ENCODE data around the gene IDI1.
A peak's percentile ranks its signal among the peaks of the same experiment; 100 is the strongest.

IDI1 gene

DNA sequence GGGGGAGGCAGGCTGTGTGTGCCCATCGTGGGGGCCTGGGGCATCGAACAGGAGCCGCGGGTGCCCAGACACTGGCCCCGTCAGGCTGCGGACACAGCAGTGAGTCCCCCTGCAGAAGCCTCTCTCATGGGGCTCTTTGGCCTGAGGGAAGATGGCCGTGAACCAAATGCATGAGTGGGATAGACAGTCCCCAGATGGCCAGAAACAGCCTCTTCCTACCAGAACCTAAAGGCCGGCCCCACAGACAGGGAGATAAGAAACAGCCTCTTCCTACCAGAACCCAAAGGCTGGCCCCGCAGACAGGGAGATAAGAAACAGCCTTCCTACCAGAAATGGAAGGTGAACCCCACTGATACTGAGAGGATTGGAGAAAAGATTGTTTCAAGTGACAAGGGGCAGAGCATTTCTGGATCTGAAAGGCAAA is 39.8 kb downstream of the IDI1 start:
- TF ChIP-seq ARNTL (CRISPR knock-in tag; IDR thresholded peaks at IDR 0.05; ENCODE audit: borderline replicate concordance, low read depth) (no peak), ESRRG (CRISPR knock-in tag; IDR thresholded peaks at IDR 0.05) (no peak), TCF4 (CRISPR knock-in tag; IDR thresholded peaks at IDR 0.05; ENCODE audit: borderline replicate concordance) (peak; percentile 90), CSDC2 (CRISPR knock-in tag; IDR thresholded peaks at IDR 0.05) (no peak), ZNF8 (CRISPR knock-in tag; IDR thresholded peaks at IDR 0.05) (no peak), ISL1 (CRISPR knock-in tag; IDR thresholded peaks at IDR 0.05) (no peak), BACH2 (CRISPR knock-in tag; IDR thresholded peaks at IDR 0.05; ENCODE audit: borderline replicate concordance) (no peak), ZFP3 (CRISPR knock-in tag; IDR thresholded peaks at IDR 0.05) (no peak), SNAI2 (CRISPR knock-in tag; IDR thresholded peaks at IDR 0.05) (no peak), RARB (CRISPR knock-in tag; IDR thresholded peaks at IDR 0.05) (no peak), ZFP30 (CRISPR knock-in tag; IDR thresholded peaks at IDR 0.05) (no peak), ZNF565 (CRISPR knock-in tag; conservative IDR thresholded peaks at IDR 0.05; ENCODE audit: low read depth) (no peak), GLIS3 (CRISPR knock-in tag; IDR thresholded peaks at IDR 0.05) (no peak), ZNF70 (CRISPR knock-in tag; IDR thresholded peaks at IDR 0.05) (no peak), OSR1 (CRISPR knock-in tag; IDR thresholded peaks at IDR 0.05) (no peak), PPARA (CRISPR knock-in tag; IDR thresholded peaks at IDR 0.05; ENCODE audit: borderline replicate concordance) (no peak)
- TF ChIP-seq, protein P1, sequence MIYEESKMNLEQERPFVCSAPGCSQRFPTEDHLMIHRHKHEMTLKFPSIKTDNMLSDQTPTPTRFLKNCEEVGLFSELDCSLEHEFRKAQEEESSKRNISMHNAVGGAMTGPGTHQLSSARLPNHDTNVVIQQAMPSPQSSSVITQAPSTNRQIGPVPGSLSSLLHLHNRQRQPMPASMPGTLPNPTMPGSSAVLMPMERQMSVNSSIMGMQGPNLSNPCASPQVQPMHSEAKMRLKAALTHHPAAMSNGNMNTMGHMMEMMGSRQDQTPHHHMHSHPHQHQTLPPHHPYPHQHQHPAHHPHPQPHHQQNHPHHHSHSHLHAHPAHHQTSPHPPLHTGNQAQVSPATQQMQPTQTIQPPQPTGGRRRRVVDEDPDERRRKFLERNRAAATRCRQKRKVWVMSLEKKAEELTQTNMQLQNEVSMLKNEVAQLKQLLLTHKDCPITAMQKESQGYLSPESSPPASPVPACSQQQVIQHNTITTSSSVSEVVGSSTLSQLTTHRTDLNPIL (CRISPR knock-in tag; IDR thresholded peaks at IDR 0.05; ENCODE audit: low read depth): no peak
- TF ChIP-seq, protein P2, sequence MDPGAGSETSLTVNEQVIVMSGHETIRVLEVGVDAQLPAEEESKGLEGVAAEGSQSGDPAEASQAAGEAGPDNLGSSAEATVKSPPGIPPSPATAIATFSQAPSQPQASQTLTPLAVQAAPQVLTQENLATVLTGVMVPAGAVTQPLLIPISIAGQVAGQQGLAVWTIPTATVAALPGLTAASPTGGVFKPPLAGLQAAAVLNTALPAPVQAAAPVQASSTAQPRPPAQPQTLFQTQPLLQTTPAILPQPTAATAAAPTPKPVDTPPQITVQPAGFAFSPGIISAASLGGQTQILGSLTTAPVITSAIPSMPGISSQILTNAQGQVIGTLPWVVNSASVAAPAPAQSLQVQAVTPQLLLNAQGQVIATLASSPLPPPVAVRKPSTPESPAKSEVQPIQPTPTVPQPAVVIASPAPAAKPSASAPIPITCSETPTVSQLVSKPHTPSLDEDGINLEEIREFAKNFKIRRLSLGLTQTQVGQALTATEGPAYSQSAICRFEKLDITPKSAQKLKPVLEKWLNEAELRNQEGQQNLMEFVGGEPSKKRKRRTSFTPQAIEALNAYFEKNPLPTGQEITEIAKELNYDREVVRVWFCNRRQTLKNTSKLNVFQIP (CRISPR knock-in tag; IDR thresholded peaks at IDR 0.05; ENCODE audit: borderline replicate concordance, low read depth): no peak
- TF ChIP-seq, protein P3, sequence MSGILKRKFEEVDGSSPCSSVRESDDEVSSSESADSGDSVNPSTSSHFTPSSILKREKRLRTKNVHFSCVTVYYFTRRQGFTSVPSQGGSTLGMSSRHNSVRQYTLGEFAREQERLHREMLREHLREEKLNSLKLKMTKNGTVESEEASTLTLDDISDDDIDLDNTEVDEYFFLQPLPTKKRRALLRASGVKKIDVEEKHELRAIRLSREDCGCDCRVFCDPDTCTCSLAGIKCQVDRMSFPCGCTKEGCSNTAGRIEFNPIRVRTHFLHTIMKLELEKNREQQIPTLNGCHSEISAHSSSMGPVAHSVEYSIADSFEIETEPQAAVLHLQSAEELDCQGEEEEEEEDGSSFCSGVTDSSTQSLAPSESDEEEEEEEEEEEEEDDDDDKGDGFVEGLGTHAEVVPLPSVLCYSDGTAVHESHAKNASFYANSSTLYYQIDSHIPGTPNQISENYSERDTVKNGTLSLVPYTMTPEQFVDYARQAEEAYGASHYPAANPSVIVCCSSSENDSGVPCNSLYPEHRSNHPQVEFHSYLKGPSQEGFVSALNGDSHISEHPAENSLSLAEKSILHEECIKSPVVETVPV (CRISPR knock-in tag; IDR thresholded peaks at IDR 0.05): 0 out of 2 replicates have a peak, but pooled peaks have one; percentile 13
- TF ChIP-seq, protein P4, sequence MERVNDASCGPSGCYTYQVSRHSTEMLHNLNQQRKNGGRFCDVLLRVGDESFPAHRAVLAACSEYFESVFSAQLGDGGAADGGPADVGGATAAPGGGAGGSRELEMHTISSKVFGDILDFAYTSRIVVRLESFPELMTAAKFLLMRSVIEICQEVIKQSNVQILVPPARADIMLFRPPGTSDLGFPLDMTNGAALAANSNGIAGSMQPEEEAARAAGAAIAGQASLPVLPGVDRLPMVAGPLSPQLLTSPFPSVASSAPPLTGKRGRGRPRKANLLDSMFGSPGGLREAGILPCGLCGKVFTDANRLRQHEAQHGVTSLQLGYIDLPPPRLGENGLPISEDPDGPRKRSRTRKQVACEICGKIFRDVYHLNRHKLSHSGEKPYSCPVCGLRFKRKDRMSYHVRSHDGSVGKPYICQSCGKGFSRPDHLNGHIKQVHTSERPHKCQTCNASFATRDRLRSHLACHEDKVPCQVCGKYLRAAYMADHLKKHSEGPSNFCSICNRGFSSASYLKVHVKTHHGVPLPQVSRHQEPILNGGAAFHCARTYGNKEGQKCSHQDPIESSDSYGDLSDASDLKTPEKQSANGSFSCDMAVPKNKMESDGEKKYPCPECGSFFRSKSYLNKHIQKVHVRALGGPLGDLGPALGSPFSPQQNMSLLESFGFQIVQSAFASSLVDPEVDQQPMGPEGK (CRISPR knock-in tag; IDR thresholded peaks at IDR 0.05; ENCODE audit: borderline replicate concordance): no peak
- TF ChIP-seq, protein P5, sequence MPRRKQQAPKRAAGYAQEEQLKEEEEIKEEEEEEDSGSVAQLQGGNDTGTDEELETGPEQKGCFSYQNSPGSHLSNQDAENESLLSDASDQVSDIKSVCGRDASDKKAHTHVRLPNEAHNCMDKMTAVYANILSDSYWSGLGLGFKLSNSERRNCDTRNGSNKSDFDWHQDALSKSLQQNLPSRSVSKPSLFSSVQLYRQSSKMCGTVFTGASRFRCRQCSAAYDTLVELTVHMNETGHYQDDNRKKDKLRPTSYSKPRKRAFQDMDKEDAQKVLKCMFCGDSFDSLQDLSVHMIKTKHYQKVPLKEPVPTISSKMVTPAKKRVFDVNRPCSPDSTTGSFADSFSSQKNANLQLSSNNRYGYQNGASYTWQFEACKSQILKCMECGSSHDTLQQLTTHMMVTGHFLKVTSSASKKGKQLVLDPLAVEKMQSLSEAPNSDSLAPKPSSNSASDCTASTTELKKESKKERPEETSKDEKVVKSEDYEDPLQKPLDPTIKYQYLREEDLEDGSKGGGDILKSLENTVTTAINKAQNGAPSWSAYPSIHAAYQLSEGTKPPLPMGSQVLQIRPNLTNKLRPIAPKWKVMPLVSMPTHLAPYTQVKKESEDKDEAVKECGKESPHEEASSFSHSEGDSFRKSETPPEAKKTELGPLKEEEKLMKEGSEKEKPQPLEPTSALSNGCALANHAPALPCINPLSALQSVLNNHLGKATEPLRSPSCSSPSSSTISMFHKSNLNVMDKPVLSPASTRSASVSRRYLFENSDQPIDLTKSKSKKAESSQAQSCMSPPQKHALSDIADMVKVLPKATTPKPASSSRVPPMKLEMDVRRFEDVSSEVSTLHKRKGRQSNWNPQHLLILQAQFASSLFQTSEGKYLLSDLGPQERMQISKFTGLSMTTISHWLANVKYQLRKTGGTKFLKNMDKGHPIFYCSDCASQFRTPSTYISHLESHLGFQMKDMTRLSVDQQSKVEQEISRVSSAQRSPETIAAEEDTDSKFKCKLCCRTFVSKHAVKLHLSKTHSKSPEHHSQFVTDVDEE (CRISPR knock-in tag; IDR thresholded peaks at IDR 0.05): peak; percentile 81
- peak; percentile 14; the same call in 1 of the 3 replicates for ATAC-seq

DNA sequence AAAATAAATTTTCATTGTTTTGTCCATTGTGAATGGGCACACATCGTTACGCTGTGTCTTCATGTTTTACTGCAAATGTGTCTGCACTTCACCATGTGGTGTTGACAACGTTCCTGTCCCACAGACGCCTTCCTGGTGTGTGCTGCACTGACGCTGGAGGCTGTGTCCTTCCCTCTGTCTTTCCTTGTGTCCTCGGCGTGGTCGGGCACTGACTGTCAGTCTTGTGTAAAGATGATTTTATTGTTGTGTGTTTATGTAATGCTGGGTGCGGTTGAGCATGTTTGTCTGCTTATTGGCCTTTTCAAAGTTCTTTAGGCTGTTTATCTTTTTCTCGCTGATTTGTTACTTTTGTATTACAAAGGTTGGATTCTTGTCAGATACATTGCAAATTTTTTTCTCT is 41.3 kb downstream of the IDI1 start:
- no peak for ATAC-seq
- TF ChIP-seq OSR1 (CRISPR knock-in tag; IDR thresholded peaks at IDR 0.05) (no peak), ZNF70 (CRISPR knock-in tag; IDR thresholded peaks at IDR 0.05) (no peak), ISL1 (CRISPR knock-in tag; IDR thresholded peaks at IDR 0.05) (no peak), ZNF565 (CRISPR knock-in tag; conservative IDR thresholded peaks at IDR 0.05; ENCODE audit: low read depth) (no peak), ARNTL (CRISPR knock-in tag; IDR thresholded peaks at IDR 0.05; ENCODE audit: borderline replicate concordance, low read depth) (no peak)
- TF ChIP-seq, protein P5 (CRISPR knock-in tag; IDR thresholded peaks at IDR 0.05): no peak
- TF ChIP-seq, protein P4 (CRISPR knock-in tag; IDR thresholded peaks at IDR 0.05; ENCODE audit: borderline replicate concordance): no peak
- TF ChIP-seq, protein P1 (CRISPR knock-in tag; IDR thresholded peaks at IDR 0.05; ENCODE audit: low read depth): no peak
- TF ChIP-seq, protein P2 (CRISPR knock-in tag; IDR thresholded peaks at IDR 0.05; ENCODE audit: borderline replicate concordance, low read depth): no peak

Measured in SK-N-SH treated with all-trans-retinoic acid at 6 μM for 48 hours (cell line).